GM10266 (cell line): ENCODE measurements around the gene ANKRD34C.
A peak's percentile ranks its signal among the peaks of the same experiment; 100 is the strongest.

ENCODE experiments used
- DNase-seq: peaks from one replicate; pipeline ENCODE4 v3.0.0; 2012; ENCODE audit errors: extremely low spot score
- TF ChIP-seq, protein P1 (sequence below): IDR thresholded peaks from 2 replicates; pipeline ENCODE4 v1.5.1; 2012; ENCODE audit warnings: mild to moderate bottlenecking, low read depth; ENCODE audit not compliant: control insufficient read depth, insufficient read depth; ENCODE audit errors: missing control alignments

The ANKRD34C gene

DNA sequence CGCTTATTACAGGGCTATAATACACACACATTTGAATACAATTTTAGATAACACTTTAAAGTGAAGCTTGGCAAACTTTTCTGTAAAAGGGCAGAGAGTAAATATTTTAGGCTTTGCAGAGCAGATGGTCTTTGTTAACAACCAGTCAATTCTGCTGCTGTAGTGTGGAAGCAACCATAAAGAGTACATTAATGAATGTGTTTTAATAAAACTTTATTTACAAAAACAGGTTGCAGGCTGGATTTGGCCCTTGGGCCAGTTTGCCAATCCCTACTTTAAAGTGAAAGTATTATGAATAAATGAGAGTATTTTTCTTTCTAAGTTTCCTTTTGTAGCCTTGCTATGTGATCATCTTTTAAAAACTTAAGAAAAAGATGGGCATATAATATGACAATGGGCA is 20.7 kb upstream of the ANKRD34C start:
- TF ChIP-seq, protein P1, sequence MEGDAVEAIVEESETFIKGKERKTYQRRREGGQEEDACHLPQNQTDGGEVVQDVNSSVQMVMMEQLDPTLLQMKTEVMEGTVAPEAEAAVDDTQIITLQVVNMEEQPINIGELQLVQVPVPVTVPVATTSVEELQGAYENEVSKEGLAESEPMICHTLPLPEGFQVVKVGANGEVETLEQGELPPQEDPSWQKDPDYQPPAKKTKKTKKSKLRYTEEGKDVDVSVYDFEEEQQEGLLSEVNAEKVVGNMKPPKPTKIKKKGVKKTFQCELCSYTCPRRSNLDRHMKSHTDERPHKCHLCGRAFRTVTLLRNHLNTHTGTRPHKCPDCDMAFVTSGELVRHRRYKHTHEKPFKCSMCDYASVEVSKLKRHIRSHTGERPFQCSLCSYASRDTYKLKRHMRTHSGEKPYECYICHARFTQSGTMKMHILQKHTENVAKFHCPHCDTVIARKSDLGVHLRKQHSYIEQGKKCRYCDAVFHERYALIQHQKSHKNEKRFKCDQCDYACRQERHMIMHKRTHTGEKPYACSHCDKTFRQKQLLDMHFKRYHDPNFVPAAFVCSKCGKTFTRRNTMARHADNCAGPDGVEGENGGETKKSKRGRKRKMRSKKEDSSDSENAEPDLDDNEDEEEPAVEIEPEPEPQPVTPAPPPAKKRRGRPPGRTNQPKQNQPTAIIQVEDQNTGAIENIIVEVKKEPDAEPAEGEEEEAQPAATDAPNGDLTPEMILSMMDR: no peak
- DNase-seq: no peak

DNA sequence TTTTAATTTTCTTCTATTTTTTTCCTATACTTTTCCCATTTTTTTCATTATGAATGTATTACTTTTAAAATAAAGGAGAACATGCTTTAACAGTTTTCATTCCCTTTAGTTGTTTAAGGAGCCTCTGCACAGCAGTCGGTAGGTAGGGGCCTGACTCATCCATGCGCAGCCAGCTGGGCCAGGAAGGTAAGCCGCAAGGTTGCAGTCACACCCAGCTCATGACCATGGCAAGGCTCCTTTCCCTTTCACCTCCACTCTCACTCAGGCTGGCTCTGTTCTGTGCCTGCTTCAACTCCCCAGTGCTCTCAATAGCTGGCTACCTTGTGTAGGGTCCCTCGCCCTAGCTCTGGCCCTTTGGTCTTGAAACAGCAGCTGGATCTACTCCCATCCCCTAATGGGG is 17.4 kb upstream of the ANKRD34C start:
- DNase-seq: no peak
- TF ChIP-seq, protein P1: no peak

DNA sequence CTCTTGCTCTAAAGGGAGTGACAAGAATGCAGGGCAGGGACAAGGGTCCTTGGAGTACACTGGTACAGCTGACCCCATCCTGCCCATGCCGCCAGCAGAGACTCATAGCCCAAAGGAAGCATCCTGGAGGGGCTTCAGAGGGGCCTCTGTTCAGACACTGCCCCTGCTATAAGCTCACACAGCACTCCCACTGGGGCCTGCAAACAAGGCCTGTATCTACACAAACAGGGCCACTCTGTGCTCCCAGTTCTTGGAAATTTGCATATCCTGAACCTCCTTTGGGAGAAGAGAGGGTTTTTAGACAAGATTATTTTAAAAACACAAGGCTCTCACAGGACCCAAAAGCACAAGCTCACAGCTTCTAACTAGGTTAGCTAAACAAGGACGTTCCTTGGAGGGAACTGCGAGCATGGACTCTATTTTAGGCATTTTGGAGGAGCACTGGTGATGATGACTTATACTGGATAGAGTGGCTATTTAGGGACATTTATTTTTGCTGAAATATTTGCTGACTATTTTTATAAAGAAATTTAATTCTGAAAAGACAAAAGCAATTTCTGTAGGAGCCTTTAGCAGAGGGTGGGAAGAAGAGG is 16.4 kb upstream of the ANKRD34C start:
- no peak for DNase-seq
- TF ChIP-seq, protein P1: no peak

DNA sequence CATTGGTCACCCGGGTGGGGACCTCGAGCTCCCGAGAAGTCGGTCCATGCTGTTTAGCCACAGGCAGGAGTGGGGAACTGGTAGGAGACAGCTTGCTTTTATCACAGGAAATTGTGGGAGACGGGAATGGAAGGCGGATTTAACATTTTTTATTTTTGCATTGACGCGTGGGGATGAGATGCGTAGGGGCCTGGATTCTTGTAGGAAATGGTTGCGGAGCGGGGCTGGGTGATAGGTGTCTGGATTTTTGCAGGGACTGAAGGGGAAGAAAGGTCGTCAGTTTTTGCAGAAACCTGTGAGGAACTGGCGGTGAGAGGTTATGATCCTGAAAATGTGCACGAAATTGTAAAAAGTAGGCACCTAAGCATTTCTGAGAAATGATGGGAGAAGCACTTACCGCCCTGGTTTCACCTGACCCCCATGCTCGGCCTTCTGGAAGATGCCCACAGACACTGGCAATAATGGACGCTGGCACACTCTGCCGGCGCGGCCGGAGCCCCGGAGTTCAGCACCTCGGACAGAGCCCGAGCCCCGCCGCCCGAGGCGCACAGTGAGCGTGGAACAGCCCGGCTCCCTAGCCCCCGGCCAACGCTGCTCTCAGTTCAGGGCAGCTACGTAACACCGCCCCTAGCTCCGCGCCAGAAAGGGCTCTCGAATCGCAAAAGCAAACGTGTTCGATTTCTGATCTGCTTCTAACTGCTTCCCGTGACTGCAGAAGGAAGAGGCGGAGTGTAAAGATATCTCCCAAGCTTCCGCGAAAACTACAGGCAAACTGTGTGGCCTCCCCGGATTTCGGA is 928 bp downstream of the ANKRD34C start:
- TF ChIP-seq, protein P1: no peak
- DNase-seq: peak; percentile 56

DNA sequence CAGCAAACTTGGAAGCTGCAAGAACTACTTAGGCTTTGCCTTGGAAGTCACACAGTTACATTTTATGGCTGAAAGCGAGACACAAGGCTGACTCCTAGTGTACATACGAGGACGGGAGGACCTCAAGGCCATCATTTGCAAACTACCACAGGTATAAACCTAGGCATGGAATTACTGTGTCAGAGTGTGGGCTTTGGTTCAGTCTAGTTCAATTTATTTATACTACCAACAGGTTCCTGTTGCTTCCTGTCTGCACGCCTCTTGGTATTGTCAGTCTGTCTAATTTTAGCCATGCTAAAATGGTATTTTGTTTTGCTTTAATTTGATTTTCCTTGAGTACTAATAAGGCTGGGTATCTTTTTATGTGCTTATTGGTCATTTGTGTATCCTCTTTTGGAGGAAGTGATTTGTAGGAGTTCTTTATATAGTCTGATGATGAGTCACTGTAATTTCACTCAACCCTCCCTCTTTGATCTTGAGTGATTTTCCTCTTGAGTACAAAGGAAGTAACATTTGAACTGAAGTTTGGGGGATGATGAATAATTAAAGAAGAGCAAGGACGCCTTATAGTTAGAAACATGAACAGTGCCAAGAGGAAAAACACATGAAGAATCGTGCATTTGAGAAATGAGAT is 8.2 kb downstream of the ANKRD34C start:
- no peak for DNase-seq
- TF ChIP-seq, protein P1: no peak

DNA sequence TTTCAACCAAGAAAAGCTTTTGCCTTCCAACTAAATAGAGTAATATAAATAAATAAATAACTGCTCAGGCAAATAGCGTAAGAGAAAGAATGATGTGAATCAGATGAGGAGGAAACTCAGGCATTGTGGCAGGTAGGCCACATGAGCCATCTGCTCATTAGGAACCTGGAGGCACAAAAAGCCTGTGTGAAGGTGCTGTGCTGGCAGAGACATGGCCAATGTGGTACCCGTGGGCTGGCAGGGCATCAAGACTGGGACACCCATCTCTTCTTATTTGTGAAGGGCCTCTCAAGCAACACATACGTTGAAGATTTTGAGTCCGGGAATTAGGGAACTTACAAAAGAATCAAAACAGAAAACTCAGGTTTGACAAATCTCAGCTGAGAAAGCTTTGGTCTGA is 9.5 kb downstream of the ANKRD34C start:
- no peak for DNase-seq
- TF ChIP-seq, protein P1: no peak

DNA sequence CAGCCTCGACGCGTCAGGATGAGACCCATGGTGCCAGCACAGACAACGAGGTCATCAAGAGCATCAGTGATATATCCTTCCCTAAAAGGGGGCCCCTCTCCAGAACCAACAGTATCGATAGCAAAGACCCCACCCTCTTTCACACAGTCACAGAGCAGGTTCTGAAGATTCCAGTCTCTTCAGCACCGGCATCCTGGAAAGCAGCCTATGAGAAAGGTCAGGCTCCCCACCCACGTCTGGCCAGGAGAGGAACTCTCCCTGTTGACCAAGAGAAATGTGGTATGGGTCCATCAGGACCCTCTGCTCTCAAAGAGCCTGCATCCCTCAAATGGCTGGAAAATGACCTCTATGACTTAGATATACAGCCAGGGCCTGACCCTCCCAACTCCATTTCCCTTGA is 11.6 kb downstream of the ANKRD34C start:
- DNase-seq: no peak
- TF ChIP-seq, protein P1: no peak
